ENCODE results near the gene RPL27A.

DNA sequence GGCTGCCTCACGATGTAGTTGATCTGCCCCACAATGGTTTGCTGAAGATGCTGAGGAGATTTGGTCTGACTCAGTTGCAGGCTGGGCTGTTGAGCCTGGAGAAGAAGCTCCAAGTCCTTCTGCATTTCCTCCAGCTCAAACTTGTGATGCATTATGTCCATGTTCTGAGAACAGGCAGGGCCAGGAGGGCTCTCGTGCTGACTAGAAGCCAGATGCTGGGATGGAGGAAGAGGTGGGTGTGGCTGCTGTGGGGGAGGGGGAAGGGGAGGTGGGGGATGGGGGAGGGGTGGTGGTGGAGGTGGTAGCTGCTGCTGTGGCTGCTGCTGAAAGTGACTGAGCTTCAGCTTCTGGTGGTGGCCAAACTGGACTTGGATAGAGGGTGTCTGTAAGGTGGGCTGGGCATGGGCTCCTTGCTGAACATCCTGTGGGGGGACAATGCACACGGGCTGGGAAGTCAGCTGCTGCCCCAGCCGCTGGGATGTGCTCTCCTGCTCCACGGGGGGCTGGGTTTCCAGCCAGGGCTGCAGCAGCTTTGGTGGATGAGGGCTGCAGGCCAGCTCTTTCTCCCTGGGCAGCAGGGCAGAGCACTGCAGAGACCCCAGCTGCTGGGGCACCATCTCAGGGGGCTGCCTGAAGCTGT, 42.2 kb upstream of the RPL27A start:
- TF ChIP-seq JUND (IDR thresholded peaks at IDR 0.05): no peak
- no peak for TF ChIP-seq CTCF (IDR thresholded peaks at IDR 0.05)
- TF ChIP-seq MXI1 (IDR thresholded peaks at IDR 0.05; ENCODE audit: low read depth, low read length): no peak
- TF ChIP-seq YY1 (IDR thresholded peaks at IDR 0.05; ENCODE audit: low read depth): no peak
